HEK293 (cell line): ENCODE measurements around the gene TMEM135.
A peak's percentile ranks its signal among the peaks of the same experiment; 100 is the strongest.
"Not testable (repeated sequence)": the region's sequence is repeated elsewhere in the genome, so short reads cannot be mapped to it uniquely, and the experiment has no call there.

ENCODE experiments used
- CTCF ChIA-PET: fragments of 350-600 bp; formaldehyde crosslinking; extraction: SDS; loops from one replicate; lab custom pipeline; 2021; ENCODE audit warnings: antibody characterized with exemption; lab: Yijun Ruan, JAX
- POLR2A ChIA-PET: fragments of 300-600 bp; formaldehyde crosslinking; extraction: SDS; loops from one replicate; lab custom pipeline; 2020; ENCODE audit warnings: antibody characterized with exemption, inconsistent platforms; lab: Yijun Ruan, JAX
- H3K27ac ChIP-seq: fragments of 200-500 bp; sonication (Bioruptor generic); 2 replicates; pipeline ENCODE4 v1.5.1; 2014; ENCODE audit warnings: low read depth, low read length, control low read depth, inconsistent platforms; ENCODE audit errors: extremely low read depth
- H3K36me3 ChIP-seq, 2 experiments: fragments of 200-500 bp in 1 of 2; sonication (Bioruptor generic) in 1 of 2; 1 replicate in 1 of 2; 2 replicates in 1 of 2; pipeline ENCODE4 v1.5.1; 2014 to 2017; ENCODE audit warnings: inconsistent platforms in 2 of 2, low read length in 2 of 2; ENCODE audit not compliant: control insufficient read depth in 2 of 2, insufficient read depth in 1 of 2
- H3K4me1 ChIP-seq: fragments of 200-500 bp; sonication (Bioruptor generic); 2 replicates; pipeline ENCODE4 v1.5.1; 2014; ENCODE audit warnings: mild to moderate bottlenecking, low read length, inconsistent platforms; ENCODE audit not compliant: control insufficient read depth, insufficient read depth
- H3K4me3 ChIP-seq: 2 replicates; pipeline ENCODE4 v1.5.1; 2011; ENCODE audit warnings: low read depth, mild to moderate bottlenecking, control low read depth, low read length, moderate library complexity
- H3K9me3 ChIP-seq: fragments of 200-500 bp; sonication (Bioruptor generic); 2 replicates; pipeline ENCODE4 v1.5.1; 2014; ENCODE audit warnings: low read depth, low read length, inconsistent platforms; ENCODE audit not compliant: control insufficient read depth, insufficient read depth
- GLI4 ChIP-seq: fragments of 450-650 bp; formaldehyde crosslinking; IDR thresholded peaks from 2 replicates; pipeline ENCODE4 v1.5.1; 2016; ENCODE audit warnings: missing biosample characterization, missing genetic modification characterization
- GLIS2 ChIP-seq: fragments of 450-650 bp; formaldehyde crosslinking; IDR thresholded peaks from 2 replicates; pipeline ENCODE4 v1.5.1; 2016; ENCODE audit warnings: missing biosample characterization, missing genetic modification characterization
- HOXC10 ChIP-seq: sonication (generic); formaldehyde crosslinking; IDR thresholded peaks from 2 replicates; pipeline ENCODE4 v1.8.1; 2023; ENCODE audit warnings: mild to moderate bottlenecking, missing genetic modification reagents
- SP2 ChIP-seq: fragments of 450-650 bp; formaldehyde crosslinking; IDR thresholded peaks from 2 replicates; pipeline ENCODE4 v1.5.1; 2016; ENCODE audit warnings: missing biosample characterization, missing genetic modification characterization
- SP3 ChIP-seq: fragments of 450-650 bp; formaldehyde crosslinking; IDR thresholded peaks from 2 replicates; pipeline ENCODE4 v1.5.1; 2016; ENCODE audit warnings: missing biosample characterization, missing genetic modification characterization
- ZFP69B ChIP-seq: fragments of 450-650 bp; formaldehyde crosslinking; IDR thresholded peaks from 2 replicates; pipeline ENCODE4 v1.5.1; 2016; ENCODE audit warnings: missing biosample characterization, missing genetic modification characterization
- ZNF146 ChIP-seq: fragments of 450-650 bp; formaldehyde crosslinking; IDR thresholded peaks from 2 replicates; pipeline ENCODE4 v1.5.1; 2016; ENCODE audit warnings: missing biosample characterization, missing genetic modification characterization
- ZNF37A ChIP-seq: fragments of 450-650 bp; IDR thresholded peaks from 2 replicates; pipeline ENCODE4 v1.5.1; 2018; ENCODE audit warnings: missing biosample characterization, missing genetic modification characterization
- ZNF433 ChIP-seq: fragments of 450-650 bp; formaldehyde crosslinking; IDR thresholded peaks from 2 replicates; pipeline ENCODE4 v1.5.1; 2016; ENCODE audit warnings: missing biosample characterization, missing genetic modification characterization, low read depth
- ZNF521 ChIP-seq: fragments of 450-650 bp; formaldehyde crosslinking; IDR thresholded peaks from 2 replicates; pipeline ENCODE4 v1.5.1; 2017; ENCODE audit warnings: missing biosample characterization, mild to moderate bottlenecking, missing genetic modification characterization
- ZNF561 ChIP-seq: fragments of 450-650 bp; IDR thresholded peaks from 2 replicates; pipeline ENCODE4 v1.5.1; 2018; ENCODE audit warnings: missing biosample characterization, missing genetic modification characterization, borderline replicate concordance
- ZNF571 ChIP-seq: fragments of 450-650 bp; formaldehyde crosslinking; IDR thresholded peaks from 2 replicates; pipeline ENCODE4 v1.5.0; 2017; ENCODE audit warnings: missing biosample characterization, missing genetic modification characterization
- ZNF624 ChIP-seq: fragments of 450-650 bp; formaldehyde crosslinking; IDR thresholded peaks from 2 replicates; pipeline ENCODE4 v1.5.1; 2017; ENCODE audit warnings: missing biosample characterization, missing genetic modification characterization
- ZNF626 ChIP-seq: fragments of 450-650 bp; sonication (Bioruptor Pico); formaldehyde crosslinking; IDR thresholded peaks from 2 replicates; pipeline ENCODE4 v1.5.1; 2018; ENCODE audit warnings: missing biosample characterization, missing genetic modification characterization, inconsistent platforms
- ZNF629 ChIP-seq: fragments of 450-650 bp; formaldehyde crosslinking; IDR thresholded peaks from 2 replicates; pipeline ENCODE4 v1.5.1; 2017; ENCODE audit warnings: missing biosample characterization, missing genetic modification characterization
- ZNF654 ChIP-seq: fragments of 450-650 bp; formaldehyde crosslinking; IDR thresholded peaks from 2 replicates; pipeline ENCODE4 v1.5.1; 2016; ENCODE audit warnings: low read depth, missing biosample characterization, missing genetic modification characterization
- ZNF792 ChIP-seq: fragments of 450-650 bp; formaldehyde crosslinking; IDR thresholded peaks from 2 replicates; pipeline ENCODE4 v1.5.1; 2016; ENCODE audit warnings: missing biosample characterization, missing genetic modification characterization
- ZSCAN23 ChIP-seq: fragments of 450-650 bp; formaldehyde crosslinking; IDR thresholded peaks from 2 replicates; pipeline ENCODE4 v1.5.1; 2016; ENCODE audit warnings: missing biosample characterization, missing genetic modification characterization
- TF ChIP-seq, protein P1 (sequence below): fragments of 450-650 bp; formaldehyde crosslinking; conservative IDR thresholded peaks from 2 replicates; pipeline ENCODE4 v1.5.1; 2016; ENCODE audit warnings: low read depth, missing biosample characterization, missing genetic modification characterization

The TMEM135 gene

DNA sequence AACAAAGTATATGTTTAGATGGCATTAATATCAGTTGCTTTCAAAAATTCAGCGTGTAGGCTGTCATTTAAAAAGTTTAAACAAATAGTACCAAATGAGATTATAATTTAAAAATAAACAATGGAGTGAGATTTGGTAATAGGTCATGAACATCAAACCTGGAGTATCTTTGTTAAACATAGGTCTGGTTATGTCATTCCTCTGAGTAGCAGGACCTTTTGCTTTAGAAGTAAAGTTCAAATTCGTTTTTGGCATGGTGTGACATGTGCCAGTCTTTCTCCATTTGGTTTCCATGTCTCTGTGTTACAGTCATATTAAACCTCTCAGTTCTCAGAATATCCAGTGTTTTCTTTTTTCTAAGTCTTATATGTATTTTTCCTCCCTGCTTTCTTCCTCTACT lies 242.4 kb downstream of the TMEM135 start (continued):
- TF ChIP-seq ZNF521 (no peak), ZNF629 (no peak), ZNF37A (tag by site-specific recombination) (no peak), ZNF792 (tag by site-specific recombination) (no peak), ZNF571 (tag by site-specific recombination) (no peak), SP2 (tag by site-specific recombination) (no peak), ZNF146 (tag by site-specific recombination) (no peak)

DNA sequence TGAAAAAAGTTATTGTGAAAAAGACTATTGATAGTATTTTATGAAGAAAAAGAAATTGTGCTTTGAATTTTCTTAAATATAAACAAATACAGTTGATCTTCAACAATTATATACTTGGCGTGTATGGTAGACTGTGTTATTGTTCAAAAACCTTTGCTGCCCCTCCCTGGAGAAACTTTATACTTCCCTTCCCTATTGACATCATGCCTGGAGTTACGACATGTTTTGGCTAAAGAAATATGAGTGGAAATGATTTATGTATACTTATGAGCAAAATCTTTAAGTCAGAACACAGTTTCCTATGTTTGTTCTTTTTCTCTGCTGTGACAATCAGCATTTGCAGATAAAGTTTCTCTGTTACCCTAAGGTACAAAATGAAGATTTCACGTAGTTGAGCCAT lies 243.8 kb downstream of the TMEM135 start:
- CTCF ChIA-PET: interaction anchor here (0.6 to 0.7 kb wide), 2 partner anchors 245 to 368 kb away, joined by 3 to 4 read pairs; no protein-coding TSS in a partner anchor
- no peak overlapping the region for H3K27ac ChIP-seq
- TF ChIP-seq ZNF624 (tag by site-specific recombination) (no peak), ZNF654 (tag by site-specific recombination) (peak; percentile 30; the same call in 1 of the 2 replicates)
- TF ChIP-seq, all 188 proteins: peak for 1
- no peaks in the 10 kb centered on the region for H3K36me3 ChIP-seq
- no peaks in the 10 kb centered on the region for H3K4me1 ChIP-seq
- POLR2A ChIA-PET: no interaction called here
- H3K9me3 ChIP-seq: no peaks in the 10 kb centered on the region
- no peak overlapping the region for H3K4me3 ChIP-seq

DNA sequence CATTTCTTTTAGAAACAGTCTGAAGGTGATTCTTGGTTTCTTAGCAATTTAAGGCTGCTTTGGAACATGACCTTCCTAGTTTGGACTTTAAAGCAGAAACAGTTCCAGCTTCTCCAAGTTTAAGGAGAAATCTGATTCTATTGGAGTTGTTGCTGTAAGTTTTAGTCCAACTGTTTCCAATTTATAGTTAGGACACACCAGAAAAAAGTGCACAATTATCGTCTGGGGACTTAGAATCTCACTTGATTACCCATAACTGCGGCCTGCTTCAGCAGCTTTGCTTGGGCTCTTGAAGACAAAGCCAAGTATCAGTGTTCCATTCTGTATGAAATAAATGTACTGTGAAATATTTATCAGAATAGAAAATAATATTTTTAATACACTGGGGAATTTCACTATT lies 246.6 kb downstream of the TMEM135 start:
- Histone ChIP-seq H3K9me3 (no peaks in the 10 kb centered on the region), H3K27ac (no peak overlapping the region), H3K36me3 (no peaks in the 10 kb centered on the region), H3K4me1 (no peaks in the 10 kb centered on the region), H3K4me3 (no peak overlapping the region)
- TF ChIP-seq ZNF433 (tag by site-specific recombination): no peak
- TF ChIP-seq HOXC10 (CRISPR knock-in tag): no peak
- TF ChIP-seq ZNF561 (tag by site-specific recombination): no peak
- TF ChIP-seq ZSCAN23: no peak
- TF ChIP-seq GLIS2 (tag by site-specific recombination): no peak
- CTCF ChIA-PET: no interaction called here
- POLR2A ChIA-PET: no interaction called here

DNA sequence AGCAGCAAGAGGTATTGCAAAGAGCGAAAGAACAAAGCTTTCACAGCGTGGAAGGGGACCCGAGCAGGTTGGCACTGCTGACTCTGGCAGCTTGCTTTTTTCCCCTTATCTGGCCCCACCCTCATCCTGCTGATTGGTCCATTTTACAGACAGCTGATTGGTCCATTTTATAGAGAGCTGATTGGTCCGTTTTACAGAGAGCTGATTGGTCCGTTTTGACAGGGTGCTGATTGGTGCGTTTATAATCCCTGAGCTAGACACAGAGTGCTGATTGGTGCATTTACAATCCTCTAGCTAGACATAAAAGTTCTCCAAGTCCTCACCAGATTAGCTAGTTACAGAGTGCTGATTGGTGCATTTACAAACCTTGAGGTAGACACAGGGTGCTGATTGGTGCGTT lies 247.9 kb downstream of the TMEM135 start:
- H3K36me3 ChIP-seq, H3K4me1 ChIP-seq, H3K9me3 ChIP-seq, H3K4me3 ChIP-seq, POLR2A ChIA-PET, H3K27ac ChIP-seq: not testable (repeated sequence)
- CTCF ChIA-PET: interaction anchor here (1.0 to 1.4 kb wide), 2 partner anchors 188 to 347 kb away, joined by 3 to 6 read pairs; no protein-coding TSS in a partner anchor

DNA sequence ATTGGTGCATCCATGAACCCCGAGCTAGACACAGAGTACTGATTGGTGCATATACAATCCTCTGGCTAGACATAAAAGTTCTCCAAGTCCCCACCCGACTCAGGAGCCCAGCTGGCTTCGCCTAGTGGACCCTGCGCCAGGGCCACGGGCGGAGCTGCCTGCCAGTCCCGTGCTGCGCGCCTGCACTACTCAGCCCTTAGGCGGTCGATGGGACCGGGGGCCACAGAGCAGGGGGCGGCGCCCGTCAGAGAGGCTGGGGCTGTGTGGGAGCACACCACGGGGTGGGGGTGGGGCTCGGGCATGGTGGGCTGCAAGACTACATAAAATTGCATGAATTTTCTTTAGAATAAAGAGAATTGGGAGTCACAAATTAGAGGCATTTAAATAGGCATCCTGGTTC lies 248.6 kb downstream of the TMEM135 start:
- H3K36me3 ChIP-seq: no peaks in the 10 kb centered on the region
- H3K4me3 ChIP-seq: no peak overlapping the region
- no peaks in the 10 kb centered on the region for H3K4me1 ChIP-seq
- no peak for TF ChIP-seq GLIS2 (tag by site-specific recombination)
- TF ChIP-seq, protein P1, sequence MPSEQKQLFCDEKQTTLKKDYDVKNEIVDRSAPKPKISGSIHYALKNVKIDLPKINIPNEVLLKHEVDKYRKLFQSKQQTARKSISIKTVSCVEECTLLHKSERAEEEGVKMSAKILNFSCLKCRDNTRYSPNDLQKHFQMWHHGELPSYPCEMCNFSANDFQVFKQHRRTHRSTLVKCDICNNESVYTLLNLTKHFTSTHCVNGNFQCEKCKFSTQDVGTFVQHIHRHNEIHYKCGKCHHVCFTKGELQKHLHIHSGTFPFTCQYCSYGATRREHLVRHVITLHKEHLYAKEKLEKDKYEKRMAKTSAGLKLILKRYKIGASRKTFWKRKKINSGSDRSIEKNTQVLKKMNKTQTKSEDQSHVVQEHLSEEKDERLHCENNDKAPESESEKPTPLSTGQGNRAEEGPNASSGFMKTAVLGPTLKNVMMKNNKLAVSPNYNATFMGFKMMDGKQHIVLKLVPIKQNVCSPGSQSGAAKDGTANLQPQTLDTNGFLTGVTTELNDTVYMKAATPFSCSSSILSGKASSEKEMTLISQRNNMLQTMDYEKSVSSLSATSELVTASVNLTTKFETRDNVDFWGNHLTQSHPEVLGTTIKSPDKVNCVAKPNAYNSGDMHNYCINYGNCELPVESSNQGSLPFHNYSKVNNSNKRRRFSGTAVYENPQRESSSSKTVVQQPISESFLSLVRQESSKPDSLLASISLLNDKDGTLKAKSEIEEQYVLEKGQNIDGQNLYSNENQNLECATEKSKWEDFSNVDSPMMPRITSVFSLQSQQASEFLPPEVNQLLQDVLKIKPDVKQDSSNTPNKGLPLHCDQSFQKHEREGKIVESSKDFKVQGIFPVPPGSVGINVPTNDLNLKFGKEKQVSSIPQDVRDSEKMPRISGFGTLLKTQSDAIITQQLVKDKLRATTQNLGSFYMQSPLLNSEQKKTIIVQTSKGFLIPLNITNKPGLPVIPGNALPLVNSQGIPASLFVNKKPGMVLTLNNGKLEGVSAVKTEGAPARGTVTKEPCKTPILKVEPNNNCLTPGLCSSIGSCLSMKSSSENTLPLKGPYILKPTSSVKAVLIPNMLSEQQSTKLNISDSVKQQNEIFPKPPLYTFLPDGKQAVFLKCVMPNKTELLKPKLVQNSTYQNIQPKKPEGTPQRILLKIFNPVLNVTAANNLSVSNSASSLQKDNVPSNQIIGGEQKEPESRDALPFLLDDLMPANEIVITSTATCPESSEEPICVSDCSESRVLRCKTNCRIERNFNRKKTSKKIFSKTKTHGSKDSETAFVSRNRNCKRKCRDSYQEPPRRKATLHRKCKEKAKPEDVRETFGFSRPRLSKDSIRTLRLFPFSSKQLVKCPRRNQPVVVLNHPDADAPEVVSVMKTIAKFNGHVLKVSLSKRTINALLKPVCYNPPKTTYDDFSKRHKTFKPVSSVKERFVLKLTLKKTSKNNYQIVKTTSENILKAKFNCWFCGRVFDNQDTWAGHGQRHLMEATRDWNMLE: no peak
- TF ChIP-seq ZNF792 (tag by site-specific recombination): no peak
- TF ChIP-seq ZNF624 (tag by site-specific recombination): no peak
- TF ChIP-seq SP3 (tag by site-specific recombination): no peak
- no peak for TF ChIP-seq GLI4 (tag by site-specific recombination)
- no peak for TF ChIP-seq ZNF626 (tag by site-specific recombination)
- TF ChIP-seq ZFP69B: no peak
- ChIA-PET CTCF (interaction anchor here (0.7 to 1.4 kb wide), 3 partner anchors 189 to 352 kb away, joined by 3 to 6 read pairs (median 3); no protein-coding TSS in a partner anchor), POLR2A (no interaction called here)
- no peaks in the 10 kb centered on the region for H3K9me3 ChIP-seq
- no peak overlapping the region for H3K27ac ChIP-seq
